Memory B cell (primary cell): ENCODE measurements around the gene HOXD11.

Source experiments
- ATAC-seq: fragments of 150-1000 bp; cut with Tn5 transposase; 2 replicates; pipeline ENCODE4 v1.10.0; 2021; ENCODE audit warnings: low read depth, mild to moderate bottlenecking, moderate library complexity
- DNase-seq, 2 donors: peaks; one replicate each; pipeline ENCODE4 v3.0.0; 2022; ENCODE audit warnings: low spot score in 2 of 2
- H3K27ac Mint-ChIP-seq: one replicate; pipeline ENCODE4 v1.8.0; 2022; ENCODE audit warnings: mild to moderate bottlenecking, moderate library complexity, mixed read lengths
- H3K27me3 Mint-ChIP-seq: one replicate; pipeline ENCODE4 v1.8.0; 2022; ENCODE audit warnings: mixed read lengths
- H3K36me3 Mint-ChIP-seq: one replicate; pipeline ENCODE4 v1.8.0; 2022; ENCODE audit warnings: mild to moderate bottlenecking, mixed read lengths
- H3K4me1 Mint-ChIP-seq: one replicate; pipeline ENCODE4 v1.8.0; 2022; ENCODE audit warnings: mixed read lengths
- H3K4me3 Mint-ChIP-seq: one replicate; pipeline ENCODE4 v1.8.0; 2022; ENCODE audit warnings: mild to moderate bottlenecking, moderate library complexity, mixed read lengths
- H3K9me3 Mint-ChIP-seq: one replicate; pipeline ENCODE4 v1.8.0; 2022; ENCODE audit warnings: mixed read lengths

HOXD11 gene

GRCh38 chr2:176095421-176095820, 11.7 kb upstream of the HOXD11 start:
- H3K4me3 Mint-ChIP-seq: no peak overlapping the region
- ATAC-seq: no peak
- no peak for DNase-seq
- H3K4me1 Mint-ChIP-seq: peaks cover 11% of the 10 kb centered on the region
- no peaks in the 10 kb centered on the region for H3K36me3 Mint-ChIP-seq
- no peak overlapping the region for H3K27ac Mint-ChIP-seq
- H3K27me3 Mint-ChIP-seq: peaks cover 44% of the 10 kb centered on the region
- peaks cover 3% of the 10 kb centered on the region for H3K9me3 Mint-ChIP-seq

- no peak for ATAC-seq
- Mint-ChIP-seq H3K4me3 (peak overlapping the region; percentile 72), H3K36me3 (no peaks in the 10 kb centered on the region), H3K4me1 (peaks cover 11% of the 10 kb centered on the region), H3K27me3 (peaks cover 38% of the 10 kb centered on the region), H3K9me3 (peaks cover 3% of the 10 kb centered on the region), H3K27ac (peak overlapping the region; percentile 53)
- no peak for DNase-seq
Observed at GRCh38 chr2:176096243-176096985, 10.7 kb upstream of the HOXD11 start.

- Mint-ChIP-seq H3K4me1 (peaks cover 11% of the 10 kb centered on the region), H3K27ac (peak overlapping the region; percentile 53), H3K36me3 (no peaks in the 10 kb centered on the region), H3K4me3 (peak overlapping the region; percentile 72), H3K27me3 (peaks cover 37% of the 10 kb centered on the region), H3K9me3 (peaks cover 3% of the 10 kb centered on the region)
- DNase-seq: peak; percentile 34 to 55
- ATAC-seq: peak; percentile 72
Observed at GRCh38 chr2:176096986-176097819, 9.9 kb upstream of the HOXD11 start.

GRCh38 chr2:176097820-176098365, 9.2 kb upstream of the HOXD11 start:
- peaks cover 11% of the 10 kb centered on the region for H3K4me1 Mint-ChIP-seq
- H3K9me3 Mint-ChIP-seq: peaks cover 3% of the 10 kb centered on the region
- peak overlapping the region; percentile 72 for H3K4me3 Mint-ChIP-seq
- H3K27me3 Mint-ChIP-seq: peaks cover 37% of the 10 kb centered on the region
- H3K27ac Mint-ChIP-seq: no peak overlapping the region
- ATAC-seq (no peak), DNase-seq (no peak)
- H3K36me3 Mint-ChIP-seq: no peaks in the 10 kb centered on the region

- Mint-ChIP-seq H3K4me1 (peaks cover 11% of the 10 kb centered on the region), H3K27me3 (peaks cover 35% of the 10 kb centered on the region), H3K27ac (no peak overlapping the region), H3K9me3 (peaks cover 3% of the 10 kb centered on the region), H3K4me3 (no peak overlapping the region), H3K36me3 (no peaks in the 10 kb centered on the region)
- ATAC-seq (no peak), DNase-seq (no peak)
Observed at GRCh38 chr2:176098366-176099158, 8.5 kb upstream of the HOXD11 start.

- no peaks in the 10 kb centered on the region for H3K9me3 Mint-ChIP-seq
- H3K36me3 Mint-ChIP-seq: no peaks in the 10 kb centered on the region
- no peak overlapping the region for H3K4me3 Mint-ChIP-seq
- peaks cover 28% of the 10 kb centered on the region for H3K27me3 Mint-ChIP-seq
- H3K4me1 Mint-ChIP-seq: peaks cover 11% of the 10 kb centered on the region
- ATAC-seq (no peak), DNase-seq (no peak)
- H3K27ac Mint-ChIP-seq: no peak overlapping the region
Observed at GRCh38 chr2:176099159-176099727, 7.8 kb upstream of the HOXD11 start.

GRCh38 chr2:176099728-176100546, 7.1 kb upstream of the HOXD11 start, which contains the start of gene HOXD12:
Gene HOXD12 (plus strand): TSS chr2:176099795. CDS start chr2:176099802, 7 bp downstream.
- no peaks in the 10 kb centered on the region for H3K36me3 Mint-ChIP-seq

GRCh38 chr2:176100547-176101140, 6.4 kb upstream of the HOXD11 start:
- DNase-seq (no peak), ATAC-seq (no peak)
- peaks cover 15% of the 10 kb centered on the region for H3K4me1 Mint-ChIP-seq
- peaks cover 30% of the 10 kb centered on the region for H3K27me3 Mint-ChIP-seq
- no peaks in the 10 kb centered on the region for H3K36me3 Mint-ChIP-seq
- no peaks in the 10 kb centered on the region for H3K9me3 Mint-ChIP-seq
- H3K4me3 Mint-ChIP-seq: no peak overlapping the region
- no peak overlapping the region for H3K27ac Mint-ChIP-seq

More at GRCh38 chr2:176099728-176100546, 7.1 kb upstream of the HOXD11 start, which contains the start of gene HOXD12:
- Mint-ChIP-seq H3K27ac (no peak within 1 kb of the TSS), H3K27me3 (peaks cover 27% of the 10 kb centered on the region), H3K4me1 (peaks cover 12% of the 10 kb centered on the region), H3K4me3 (no peak within 1 kb of the TSS), H3K9me3 (no peaks in the 10 kb centered on the region)
- ATAC-seq: no peak
- no peak for DNase-seq

GRCh38 chr2:176101216-176101830, 5.8 kb upstream of the HOXD11 start:
- Mint-ChIP-seq H3K9me3 (peaks cover 3% of the 10 kb centered on the region), H3K4me3 (no peak overlapping the region), H3K4me1 (peaks cover 19% of the 10 kb centered on the region), H3K36me3 (peaks cover 3% of the 10 kb centered on the region), H3K27ac (no peak overlapping the region), H3K27me3 (peaks cover 35% of the 10 kb centered on the region)
- ATAC-seq (no peak), DNase-seq (no peak)

GRCh38 chr2:176101842-176102241, 5.2 kb upstream of the HOXD11 start:
- ATAC-seq (no peak), DNase-seq (no peak)
- peaks cover 32% of the 10 kb centered on the region for H3K27me3 Mint-ChIP-seq
- H3K9me3 Mint-ChIP-seq: peaks cover 4% of the 10 kb centered on the region
- H3K36me3 Mint-ChIP-seq: peaks cover 4% of the 10 kb centered on the region
- no peak overlapping the region for H3K27ac Mint-ChIP-seq
- no peak overlapping the region for H3K4me3 Mint-ChIP-seq
- H3K4me1 Mint-ChIP-seq: peaks cover 16% of the 10 kb centered on the region

- no peak overlapping the region for H3K4me3 Mint-ChIP-seq
- ATAC-seq (no peak), DNase-seq (no peak)
- H3K27ac Mint-ChIP-seq: no peak overlapping the region
- H3K27me3 Mint-ChIP-seq: peaks cover 28% of the 10 kb centered on the region
- H3K9me3 Mint-ChIP-seq: peaks cover 4% of the 10 kb centered on the region
- H3K36me3 Mint-ChIP-seq: peaks cover 4% of the 10 kb centered on the region
- H3K4me1 Mint-ChIP-seq: peaks cover 13% of the 10 kb centered on the region
Observed at GRCh38 chr2:176102309-176102866, 4.7 kb upstream of the HOXD11 start.

GRCh38 chr2:176103194-176103593, 3.9 kb upstream of the HOXD11 start:
- H3K4me1 Mint-ChIP-seq: peaks cover 8% of the 10 kb centered on the region
- H3K9me3 Mint-ChIP-seq: peaks cover 4% of the 10 kb centered on the region
- no peak for ATAC-seq
- DNase-seq: no peak
- no peak overlapping the region for H3K27ac Mint-ChIP-seq
- peaks cover 23% of the 10 kb centered on the region for H3K27me3 Mint-ChIP-seq
- no peak overlapping the region for H3K4me3 Mint-ChIP-seq
- H3K36me3 Mint-ChIP-seq: peaks cover 4% of the 10 kb centered on the region
